Measurements from ENCODE around the gene RAI14.
A peak's percentile ranks its signal among the peaks of the same experiment; 100 is the strongest.

RAI14 gene

DNA sequence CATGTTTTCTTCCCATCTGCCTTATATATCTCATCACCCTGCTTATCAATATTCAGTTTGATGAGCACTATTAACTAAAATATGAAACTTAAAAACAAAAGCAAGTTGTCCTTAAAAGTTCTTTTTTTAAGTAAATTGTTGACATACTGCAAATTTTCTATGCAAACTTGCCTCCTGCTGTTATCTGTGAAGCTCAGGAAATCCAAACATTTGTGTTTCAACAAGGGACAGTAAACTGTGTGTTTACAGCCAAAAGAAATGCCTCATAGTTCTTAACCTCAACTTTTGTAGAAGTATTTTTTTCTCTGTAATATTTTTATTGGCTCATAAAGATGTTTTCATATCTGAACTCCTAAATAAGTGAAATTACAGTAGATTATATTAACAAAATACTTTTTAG, 175.2 kb downstream of the RAI14 start:
- DNase-seq, result no peak

DNA sequence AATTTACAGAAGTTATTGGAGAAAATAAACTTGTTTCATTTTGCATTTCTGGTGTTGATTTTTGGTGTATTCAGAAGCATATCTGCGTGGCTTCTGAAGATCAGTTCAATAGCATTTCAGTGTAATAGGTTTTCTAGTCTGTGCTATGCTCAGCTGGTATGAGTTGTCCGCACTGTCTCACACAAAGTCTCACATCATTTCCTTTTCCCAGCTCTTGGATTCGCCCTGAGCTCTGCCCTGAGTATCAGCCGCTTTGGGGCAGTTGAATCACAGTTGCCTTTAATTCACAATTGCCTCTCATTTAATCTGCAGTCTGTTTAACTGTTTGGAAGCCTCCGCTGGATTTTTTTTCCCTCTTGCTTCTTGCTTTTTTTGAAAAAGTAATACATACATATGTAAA, 176.4 kb downstream of the RAI14 start:
- no peak for DNase-seq

DNA sequence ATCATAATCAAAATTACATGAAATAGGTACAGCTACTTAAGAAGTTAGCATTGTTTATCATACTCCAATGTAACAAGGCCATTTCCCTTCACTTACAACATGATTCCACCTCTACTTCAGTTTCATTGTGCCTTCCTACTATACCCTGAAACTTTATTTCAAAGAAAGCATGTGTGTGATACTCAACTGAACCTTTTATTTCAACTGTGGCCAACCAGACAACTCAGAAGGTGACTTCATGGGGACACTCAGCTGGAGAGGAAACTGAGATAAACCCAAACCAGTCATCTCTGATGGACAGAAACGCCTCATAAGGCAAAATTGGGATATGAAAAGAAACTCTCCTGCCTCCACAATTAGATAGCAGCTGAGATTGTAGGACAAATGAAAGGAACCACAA, 177.0 kb downstream of the RAI14 start:
- no peak for DNase-seq

DNA sequence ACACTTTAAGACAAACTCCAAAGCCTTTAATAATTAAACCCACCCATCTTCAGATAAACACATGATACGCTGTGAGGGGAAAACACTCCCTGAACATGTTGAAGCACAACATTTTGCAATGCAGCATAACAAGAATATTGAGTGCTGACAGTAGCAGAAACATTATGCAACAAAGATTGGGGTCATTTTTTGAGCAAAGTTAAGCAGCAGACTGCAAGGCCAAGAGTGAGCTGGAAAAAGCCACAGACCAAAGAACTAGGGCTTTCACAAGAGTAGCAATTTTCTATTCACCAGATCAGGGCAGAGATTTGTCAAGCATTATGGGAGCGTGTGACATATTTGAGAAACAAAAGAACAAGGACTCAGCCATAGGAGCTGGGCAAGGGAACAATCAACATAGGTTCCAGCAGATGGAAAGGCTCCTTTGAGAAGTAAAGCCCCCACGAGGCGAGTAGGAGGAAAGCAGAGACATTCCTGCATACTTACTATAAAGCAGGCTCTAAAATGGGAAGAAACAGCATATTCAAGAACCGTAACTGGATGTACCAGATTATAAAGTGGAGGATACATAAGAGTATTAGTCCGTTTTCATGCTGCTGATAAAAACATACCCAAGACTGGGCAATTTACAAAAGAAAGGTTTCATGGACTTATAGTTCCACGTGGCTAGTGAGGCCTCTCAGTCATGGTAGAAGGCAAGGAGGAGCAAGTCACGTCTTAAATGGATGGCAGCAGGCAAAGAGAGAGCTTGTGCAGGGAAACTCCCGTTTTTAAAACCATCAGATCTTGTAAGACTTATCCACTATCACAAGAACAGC, 178.1 kb downstream of the RAI14 start:
- no peak for DNase-seq

DNA sequence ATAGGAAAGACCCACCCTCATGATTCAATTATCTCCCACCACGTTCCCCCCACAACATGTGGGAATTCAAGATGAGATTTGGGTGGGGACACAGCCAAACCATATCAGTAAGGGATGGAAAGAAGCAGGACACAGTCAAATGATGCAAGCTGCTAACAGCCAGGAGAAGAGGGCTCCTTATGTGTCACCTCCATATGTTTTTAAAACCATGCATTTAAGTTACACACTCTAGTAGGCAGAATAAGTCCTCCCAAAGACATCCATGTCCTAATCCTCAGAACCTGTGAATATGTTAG, 178.6 kb downstream of the RAI14 start:
- no peak for DNase-seq

DNA sequence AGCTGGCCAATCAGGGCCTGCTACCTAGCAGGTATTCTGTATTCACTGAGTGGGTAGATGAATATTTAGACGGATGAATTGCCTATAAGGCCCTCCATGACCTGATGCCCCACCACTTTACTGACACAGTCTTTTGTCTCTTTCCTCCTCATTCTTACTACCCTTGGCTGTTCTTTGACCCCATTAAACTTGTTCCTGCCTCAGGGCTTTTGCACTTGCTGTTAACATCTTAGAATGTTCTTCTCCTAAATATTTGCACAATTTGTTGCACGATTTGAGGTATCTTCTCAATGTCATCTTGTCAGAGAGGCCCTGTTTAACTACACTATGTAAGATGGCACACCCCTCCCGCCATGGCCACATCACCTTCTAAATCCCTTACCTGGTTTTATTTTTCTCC, 179.5 kb downstream of the RAI14 start:
- no peak for DNase-seq

DNA sequence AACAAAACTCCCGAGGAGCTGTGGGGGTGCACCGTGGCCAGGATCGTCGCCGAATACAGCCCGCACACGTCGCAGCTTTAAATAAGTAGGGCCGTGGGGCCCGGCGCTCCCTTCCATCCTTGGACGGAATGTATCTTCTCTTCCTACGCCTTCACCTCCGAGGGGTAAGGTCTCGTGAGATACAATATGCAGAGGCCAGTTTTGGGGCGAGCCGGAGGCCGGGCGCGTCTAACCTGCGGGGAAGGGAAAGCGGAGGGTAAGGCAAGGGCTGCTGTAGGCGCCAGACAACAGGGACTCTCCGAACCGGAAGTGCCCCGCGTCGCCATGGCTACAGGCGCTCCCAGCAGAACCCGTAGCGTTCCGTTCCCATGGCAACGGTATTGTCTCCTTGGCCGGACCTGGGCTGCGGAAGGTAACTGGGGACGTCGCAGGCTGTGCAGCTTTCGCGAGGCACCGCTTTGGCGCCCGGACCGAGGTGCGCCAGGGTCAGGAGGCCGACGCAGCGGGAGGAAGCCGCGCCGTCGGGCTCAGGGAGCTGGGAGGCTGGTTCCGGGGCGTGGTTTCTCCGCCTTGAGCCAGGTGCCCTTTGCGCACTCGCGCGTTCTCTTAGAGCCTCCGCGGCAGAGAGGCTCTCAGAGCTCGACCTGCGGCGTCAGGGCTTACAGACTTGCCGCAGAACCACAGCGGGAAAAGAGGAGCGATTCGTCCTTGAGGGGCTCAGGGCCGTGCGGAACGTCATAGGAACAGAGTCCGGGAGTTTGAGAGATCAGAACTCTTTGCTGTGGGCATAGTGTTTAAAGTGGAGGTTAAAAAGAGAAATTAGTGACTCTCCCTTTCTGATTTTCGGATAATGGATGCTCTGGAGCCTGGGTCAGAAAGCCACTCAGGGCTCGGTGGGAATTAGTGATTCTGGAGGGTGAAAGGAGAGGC, 182.9 kb downstream of the RAI14 start, which contains the start of gene TTC23L:
Gene TTC23L (plus strand): TSS at position 380 of the 930 bp plus-strand sequence. CDS start 1,508 bp downstream, outside the sequence.
- DNase-seq, result peak; percentile 70 to 78

DNA sequence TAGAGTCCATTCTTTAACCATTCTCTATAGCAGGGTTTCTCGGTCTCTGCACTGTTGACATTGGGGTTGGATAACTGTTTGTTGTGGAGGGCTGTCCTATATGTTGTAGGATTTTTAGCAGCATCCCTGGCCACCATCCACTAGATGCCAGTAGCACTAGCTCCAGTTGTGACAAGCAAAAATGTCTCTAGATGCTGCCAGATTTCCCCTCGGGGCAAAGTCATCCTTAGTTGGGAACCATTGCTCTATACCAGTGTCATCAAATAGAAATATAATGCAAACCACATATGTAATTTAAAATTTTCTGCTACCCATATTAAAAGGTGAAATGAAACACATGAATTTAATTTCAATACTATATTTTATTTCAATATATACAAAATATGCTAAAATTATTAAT, 185.7 kb downstream of the RAI14 start:
- DNase-seq, result no peak

DNA sequence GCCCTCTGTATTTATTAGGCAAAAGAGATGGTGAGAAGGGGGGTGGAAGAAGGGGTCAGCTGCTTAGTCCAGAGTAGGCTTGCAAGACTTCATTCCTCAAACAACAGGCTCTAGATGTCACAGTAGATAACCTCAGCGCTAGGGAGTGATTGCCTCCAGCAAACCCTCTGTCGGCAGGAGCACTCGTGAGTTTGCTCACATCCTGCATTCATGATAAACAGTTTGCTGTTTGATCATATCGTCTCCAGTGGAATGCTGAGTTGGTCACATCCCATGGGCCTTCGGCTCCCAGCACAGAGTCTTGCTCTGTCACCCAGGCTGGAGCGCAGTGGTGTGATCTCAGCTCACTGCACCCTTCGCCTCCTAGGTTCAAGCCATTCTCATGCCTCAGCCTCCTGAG, 186.4 kb downstream of the RAI14 start:
- no peak for DNase-seq

DNA sequence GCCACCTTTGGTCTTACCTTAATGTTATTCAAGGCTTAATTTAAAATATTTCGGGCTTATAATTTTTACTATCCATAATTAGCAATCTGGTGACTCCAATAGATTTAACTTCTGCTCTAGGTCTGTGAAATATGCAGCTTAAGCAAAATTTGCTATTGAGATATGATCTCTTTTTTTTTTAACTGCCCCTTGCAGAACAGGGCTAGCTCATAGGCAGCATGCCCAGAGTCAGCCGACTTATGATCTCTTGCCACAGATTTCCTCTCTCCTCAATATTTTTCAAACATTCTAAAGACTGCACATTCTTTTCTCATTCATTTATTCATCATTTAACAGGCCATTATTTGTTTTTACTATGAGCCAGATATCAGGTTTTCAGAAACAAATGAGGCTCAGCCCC, 187.4 kb downstream of the RAI14 start:
- DNase-seq, result no peak

DNA sequence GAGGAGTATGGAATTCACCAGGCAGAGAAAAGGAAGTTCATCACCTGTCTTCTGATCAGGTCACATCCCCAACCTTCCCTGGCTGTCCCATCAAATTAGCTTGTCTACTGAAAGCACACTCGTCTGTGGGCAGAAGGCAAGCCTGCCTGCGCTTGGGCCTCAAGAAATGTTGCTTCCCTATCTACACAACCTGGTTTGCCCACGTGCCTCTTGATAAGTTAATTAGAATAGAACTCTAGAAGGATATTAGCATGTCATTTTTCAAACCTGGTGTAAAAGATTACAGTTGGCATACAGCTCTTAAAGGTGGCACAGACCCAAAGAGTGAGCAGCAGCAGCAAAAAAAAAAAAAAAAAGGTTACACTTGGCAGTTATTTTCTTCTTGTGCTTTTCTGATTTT, 188.0 kb downstream of the RAI14 start:
- no peak for DNase-seq

DNA sequence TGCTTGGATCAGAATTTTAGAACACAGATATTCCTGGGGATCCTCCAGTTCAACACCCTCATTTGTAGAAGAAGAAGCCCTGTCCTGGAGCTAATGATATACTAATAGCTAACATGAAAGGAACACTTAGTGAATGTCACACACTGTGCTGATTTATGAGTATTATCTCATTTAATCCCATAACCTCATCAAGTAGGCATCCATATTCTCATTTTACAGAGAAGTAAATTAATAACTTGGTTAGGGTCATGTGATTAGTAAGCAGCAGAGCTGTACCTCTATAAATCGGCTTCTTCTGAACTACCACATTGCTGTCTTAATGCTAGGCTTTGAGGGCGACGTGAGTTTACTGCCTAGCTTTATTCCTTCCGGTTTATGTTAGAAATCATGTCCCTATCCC, 188.9 kb downstream of the RAI14 start:
- no peak for DNase-seq

DNA sequence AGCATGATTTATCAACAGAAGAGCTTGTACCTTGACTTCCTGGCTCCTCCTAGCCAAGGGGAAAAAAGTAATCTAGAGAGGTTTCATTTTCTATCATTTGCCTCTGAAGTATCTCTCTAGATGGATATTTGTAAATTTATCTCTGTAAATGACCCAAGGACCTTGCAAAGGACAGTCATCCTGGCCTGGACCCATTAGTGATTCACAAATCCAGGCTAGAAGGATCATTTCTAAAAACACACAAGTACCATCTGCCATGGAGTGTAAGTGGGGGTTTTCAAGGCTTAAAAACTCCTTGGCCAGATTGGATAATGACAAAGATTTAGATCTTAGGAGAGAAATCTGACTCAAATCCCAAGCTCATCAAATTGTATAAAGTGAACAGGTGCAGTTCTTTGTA, 190.9 kb downstream of the RAI14 start:
- no peak for DNase-seq

DNA sequence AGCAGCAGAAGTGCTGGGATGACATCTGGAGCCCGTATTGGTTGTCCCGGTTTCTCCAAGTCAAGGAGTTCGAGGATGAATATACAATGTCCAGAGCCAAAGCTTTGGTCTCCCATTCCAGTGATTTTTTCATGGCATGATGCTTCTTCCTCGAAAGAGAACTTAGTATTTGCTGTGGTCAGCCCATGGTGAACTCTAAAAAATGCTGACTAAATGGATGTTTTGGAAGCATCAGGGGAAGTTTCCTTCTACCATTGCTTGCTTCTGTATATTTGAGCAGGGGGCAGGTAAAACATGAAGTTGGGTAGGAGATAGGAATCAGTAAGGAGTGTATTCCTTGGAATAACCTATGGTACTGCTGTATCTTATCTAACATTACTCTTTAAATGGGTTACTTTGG, 191.4 kb downstream of the RAI14 start:
- no peak for DNase-seq

DNA sequence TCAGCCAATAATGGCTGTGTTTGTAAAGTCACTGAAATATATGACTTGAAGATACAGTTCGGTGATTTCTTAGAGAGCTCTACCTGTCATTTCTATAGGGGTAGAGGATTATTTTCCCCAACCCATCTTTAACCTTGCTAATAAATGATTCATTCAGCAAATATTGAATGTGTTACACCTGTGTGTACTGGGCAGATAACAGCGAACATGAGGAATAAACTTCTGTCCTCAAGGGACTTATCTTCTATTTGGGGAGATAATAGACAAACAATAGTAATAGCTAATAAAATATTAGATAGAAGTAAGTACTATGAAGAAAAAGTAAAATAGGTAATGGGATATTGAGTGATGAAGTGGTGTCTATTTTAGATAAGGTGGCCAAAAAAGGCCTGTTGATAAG, 192.1 kb downstream of the RAI14 start:
- DNase-seq, result no peak

DNA sequence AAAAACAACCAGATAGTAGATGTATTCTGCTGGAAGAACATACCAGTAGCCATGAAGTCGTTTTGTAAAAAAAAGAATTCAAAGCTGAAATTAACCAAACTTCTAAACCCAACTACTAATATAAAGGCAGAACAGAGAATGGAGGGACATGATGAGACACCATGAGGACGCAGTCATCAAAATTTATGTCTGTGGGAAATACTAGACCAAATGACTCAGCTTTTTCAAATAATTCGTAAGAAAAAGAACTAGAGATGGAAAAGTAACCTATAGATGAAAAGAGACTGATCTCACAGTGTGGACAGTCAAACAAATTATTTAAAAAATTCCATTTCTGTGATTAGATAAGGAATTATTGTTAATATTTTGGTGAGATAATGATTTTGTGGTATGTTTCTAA, 193.1 kb downstream of the RAI14 start:
- DNase-seq, result no peak

DNA sequence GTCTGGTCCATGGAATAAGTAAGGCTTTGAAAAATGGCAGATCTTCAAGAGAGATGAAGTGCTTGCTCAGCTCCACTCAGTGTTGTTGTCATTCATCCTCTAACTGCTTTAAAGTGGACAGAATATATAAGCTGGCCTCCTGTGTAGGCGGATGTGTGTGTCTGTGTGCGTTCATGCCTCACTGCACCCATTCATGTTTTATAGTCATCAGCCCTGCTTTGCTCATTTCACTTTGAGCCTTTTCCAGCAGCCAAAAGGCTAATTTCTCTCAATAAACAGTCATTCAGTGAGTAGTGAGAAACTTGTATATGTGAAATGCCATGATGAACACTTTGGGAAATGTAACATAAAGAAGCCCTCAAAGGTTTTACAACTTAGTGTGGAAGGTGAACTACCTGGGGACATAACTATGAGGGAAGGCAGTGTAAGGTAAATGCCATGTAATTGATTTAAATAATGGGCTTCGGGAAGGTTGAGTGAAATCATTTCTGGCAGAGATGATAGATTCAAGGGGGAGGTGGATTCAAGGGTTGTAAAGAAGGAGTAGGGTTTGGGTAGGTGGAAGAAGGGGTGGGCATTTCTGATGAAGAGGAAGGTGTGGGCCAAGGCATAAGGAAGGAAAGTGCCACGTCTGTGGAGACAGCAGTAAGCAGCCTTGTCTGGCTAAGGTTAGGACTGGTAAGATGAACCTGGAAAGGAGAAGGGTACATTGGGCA, 198.5 kb downstream of the RAI14 start:
- no peak for DNase-seq

DNA sequence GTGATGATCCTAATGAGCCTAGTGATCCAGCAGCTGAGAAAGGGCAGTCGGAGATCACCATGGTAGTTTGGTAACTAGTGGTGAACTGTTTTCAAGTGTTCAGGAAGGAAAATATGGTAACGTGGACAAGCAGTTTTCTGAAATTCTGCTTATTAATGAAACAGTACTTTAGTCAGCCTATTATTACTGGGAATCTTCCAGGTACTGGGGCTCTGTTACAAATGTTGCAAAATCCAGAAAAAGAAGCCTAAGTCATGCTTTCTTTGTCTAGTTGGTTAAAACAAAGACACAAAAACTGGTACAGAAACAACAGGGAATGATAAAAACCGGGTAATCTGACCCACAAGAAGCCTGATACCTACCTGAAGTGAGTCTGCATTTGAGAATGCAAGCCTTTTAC, 201.0 kb downstream of the RAI14 start:
- DNase-seq, result no peak

DNA sequence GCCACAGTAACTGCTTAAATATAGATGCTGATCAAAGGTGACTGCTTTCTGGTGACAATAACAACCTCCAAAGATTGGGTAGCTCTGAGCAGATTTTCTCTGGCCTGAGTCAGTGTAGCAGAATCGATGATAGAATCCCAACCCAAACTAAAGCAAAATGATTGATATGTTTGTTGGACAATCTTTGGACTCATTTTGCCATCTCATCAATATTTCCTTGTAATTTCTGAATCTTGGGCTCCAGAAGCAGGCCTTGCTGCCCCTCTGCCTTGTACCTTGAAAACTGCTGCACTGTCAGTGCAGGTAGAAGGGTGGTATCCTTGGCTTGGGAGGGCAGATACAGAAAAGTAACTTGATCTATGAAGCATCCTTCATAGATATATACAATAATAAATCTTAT, 201.8 kb downstream of the RAI14 start:
- DNase-seq, result no peak

DNA sequence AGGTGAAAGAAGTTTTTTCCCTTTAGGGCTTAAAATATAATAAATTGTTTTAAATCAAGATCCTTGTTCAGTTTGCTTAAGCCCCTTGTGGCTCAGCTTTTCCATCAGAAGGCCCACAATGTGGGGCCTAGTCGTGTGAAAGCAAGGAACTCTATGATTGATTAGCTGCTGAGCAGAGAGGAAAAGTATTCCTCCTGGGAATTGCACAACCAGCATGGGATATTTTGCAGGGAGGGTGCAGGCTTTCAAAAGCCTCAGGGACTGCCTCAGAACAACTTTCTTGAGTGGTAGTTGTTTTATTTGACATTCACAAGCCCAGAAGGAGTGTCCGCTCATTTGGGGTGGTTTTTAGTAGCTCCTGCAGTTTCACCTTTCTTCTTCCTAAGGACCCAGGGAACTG, 202.7 kb downstream of the RAI14 start:
- DNase-seq, result no peak

DNA sequence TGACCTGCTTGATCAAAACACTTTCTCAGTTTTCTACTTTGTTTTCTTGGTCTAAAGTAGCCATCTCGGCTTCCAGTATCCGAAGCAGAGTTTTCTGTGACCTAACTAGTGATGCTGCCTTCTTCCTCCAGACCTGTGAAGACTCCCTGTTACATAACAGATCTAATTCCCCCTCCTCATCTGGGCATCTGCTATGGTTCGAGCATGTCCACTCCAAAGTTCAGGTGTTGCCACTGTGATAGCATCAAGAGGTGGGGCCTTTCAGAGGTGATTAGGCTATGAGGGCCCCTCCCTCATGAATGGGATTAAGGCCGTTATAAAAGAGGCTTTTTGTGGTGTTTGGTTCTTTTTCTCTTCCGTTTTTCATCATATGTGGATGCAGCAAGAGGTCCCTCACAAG, 203.1 kb downstream of the RAI14 start:
- no peak for DNase-seq

DNA sequence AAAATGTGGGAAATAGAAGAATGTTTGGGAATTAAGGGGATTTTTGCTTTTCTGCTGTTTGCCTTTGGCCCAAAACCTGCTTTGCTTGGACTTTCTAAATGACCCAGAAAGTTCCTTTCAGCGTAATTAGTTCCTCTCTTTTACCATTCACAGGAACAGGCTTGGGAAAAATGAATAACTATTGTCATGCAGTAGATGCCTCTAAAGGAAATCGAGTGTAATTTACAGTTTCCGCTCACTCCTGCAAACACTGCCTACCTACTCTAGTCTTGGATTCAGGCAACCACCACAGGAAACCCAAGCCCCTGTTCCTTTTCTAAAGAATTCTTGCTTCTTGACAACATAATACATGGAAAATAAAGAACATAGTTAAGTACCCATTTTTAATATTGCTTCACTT, 207.8 kb downstream of the RAI14 start:
- no peak for DNase-seq

DNA sequence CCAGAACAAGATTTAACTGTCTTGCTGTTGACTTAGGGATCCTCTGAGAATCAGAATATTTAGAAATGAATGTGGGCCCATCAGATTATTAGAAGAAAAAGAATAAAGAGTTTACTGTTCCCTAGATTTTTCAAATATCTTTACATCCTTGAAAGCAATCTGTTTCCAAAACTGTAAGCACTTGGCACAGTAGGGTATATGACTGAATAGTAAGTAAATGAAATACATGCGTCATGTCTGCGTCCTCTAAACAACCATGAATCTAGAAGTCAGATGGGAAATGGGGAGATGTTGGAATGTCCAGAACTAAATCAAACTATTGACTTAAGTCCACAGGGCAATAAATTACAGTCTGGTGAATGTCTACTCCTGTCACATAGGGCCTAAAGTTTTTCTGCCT, 209.0 kb downstream of the RAI14 start:
- DNase-seq, result no peak

All from inflammatory macrophage treated with lipopolysaccharide for 1 hour (primary cell).